ENCODE results near the gene PRKCD.

PRKCD gene

GRCh38 chr3:53169832-53170324, 8.9 kb downstream of the PRKCD start:
- no peak for DNase-seq (ENCODE audit: low read depth in 2 of 2, low spot score in 1 of 2)

GRCh38 chr3:53170325-53171063, 9.5 kb downstream of the PRKCD start:
- DNase-seq (ENCODE audit: low read depth in 2 of 2, low spot score in 1 of 2) = no peak

GRCh38 chr3:53171064-53171418, 10.0 kb downstream of the PRKCD start:
- no peak for DNase-seq (ENCODE audit: low read depth in 2 of 2, low spot score in 1 of 2)

GRCh38 chr3:53171827-53172505, 11.0 kb downstream of the PRKCD start:
- DNase-seq (ENCODE audit: low read depth in 2 of 2, low spot score in 1 of 2) = no peak

- DNase-seq (ENCODE audit: low read depth in 2 of 2, low spot score in 1 of 2) = no peak
These were observed 12.1 kb downstream of the PRKCD start for GRCh38 chr3:53173107-53173506.

GRCh38 chr3:53174346-53175250, 13.6 kb downstream of the PRKCD start:
- no peak for DNase-seq (ENCODE audit: low read depth in 2 of 2, low spot score in 1 of 2)

GRCh38 chr3:53175613-53176540, 14.9 kb downstream of the PRKCD start:
- no peak for DNase-seq (ENCODE audit: low read depth in 2 of 2, low spot score in 1 of 2)

- DNase-seq (ENCODE audit: low read depth in 2 of 2, low spot score in 1 of 2) = no peak
These were observed 17.2 kb downstream of the PRKCD start for GRCh38 chr3:53178246-53178645.

- DNase-seq (ENCODE audit: low read depth in 2 of 2, low spot score in 1 of 2) = no peak
These were observed 18.6 kb downstream of the PRKCD start for GRCh38 chr3:53179580-53179979.

GRCh38 chr3:53180305-53181023, 19.5 kb downstream of the PRKCD start:
- no peak for DNase-seq (ENCODE audit: low read depth in 2 of 2, low spot score in 1 of 2)

- no peak for DNase-seq (ENCODE audit: low read depth in 2 of 2, low spot score in 1 of 2)
These were observed 20.0 kb downstream of the PRKCD start for GRCh38 chr3:53181024-53181371.

GRCh38 chr3:53181528-53181927, 20.5 kb downstream of the PRKCD start:
- DNase-seq (ENCODE audit: low read depth in 2 of 2, low spot score in 1 of 2) = no peak

GRCh38 chr3:53182764-53183355, 21.9 kb downstream of the PRKCD start:
- DNase-seq (ENCODE audit: low read depth in 2 of 2, low spot score in 1 of 2) = no peak

- no peak for DNase-seq (ENCODE audit: low read depth in 2 of 2, low spot score in 1 of 2)
These were observed 22.5 kb downstream of the PRKCD start for GRCh38 chr3:53183514-53183913.

- no peak for DNase-seq (ENCODE audit: low read depth in 2 of 2, low spot score in 1 of 2)
These were observed 23.7 kb downstream of the PRKCD start for GRCh38 chr3:53184701-53185100.

- DNase-seq (ENCODE audit: low read depth in 2 of 2, low spot score in 1 of 2) = no peak
These were observed 24.9 kb downstream of the PRKCD start for GRCh38 chr3:53185761-53186465.

GRCh38 chr3:53186726-53187125, 25.7 kb downstream of the PRKCD start:
- DNase-seq (ENCODE audit: low read depth in 2 of 2, low spot score in 1 of 2) = no peak

GRCh38 chr3:53187430-53187829, 26.4 kb downstream of the PRKCD start:
- no peak for DNase-seq (ENCODE audit: low read depth in 2 of 2, low spot score in 1 of 2)

GRCh38 chr3:53188136-53188685, 27.2 kb downstream of the PRKCD start:
- no peak for DNase-seq (ENCODE audit: low read depth in 2 of 2, low spot score in 1 of 2)
